Measurements from ENCODE around the gene SERPINA12. TPM values are rescaled to one million over a fixed set of nuclear protein-coding genes. Genes with fewer than 3 reads are reported as not detected.
"Not testable (repeated sequence)": the region's sequence is repeated elsewhere in the genome, so short reads cannot be mapped to it uniquely, and the experiment has no call there.

Gene SERPINA12
- total and polyA plus RNA-seq, 8 donors, result 0.08 TPM; not detected in 7

- WGBS, 5 donors, result 89 to 93% (median 92%) methylated on average over 6 of the region's 6 CpGs
- intact Hi-C loops (cut with DNase I; ENCODE audit: low total_unique reads), result no loop called here
- no peaks in the 10 kb centered on the region for H3K9me3 ChIP-seq
- H3K27me3 ChIP-seq, result peaks cover 0 to 19% (median 0%) of the 10 kb centered on the region in 3 donors
- H3K36me3 ChIP-seq, result no peaks in the 10 kb centered on the region
- no peak for DNase-seq
- no peak overlapping the region for H3K27ac ChIP-seq
- TF ChIP-seq POLR2AphosphoS5 (IDR thresholded peaks at IDR 0.05), result no peak
- TF ChIP-seq EP300 (IDR thresholded peaks at IDR 0.05), result no peak
- no peak for TF ChIP-seq POLR2A (IDR thresholded peaks at IDR 0.05)
- no peak for TF ChIP-seq CTCF (IDR thresholded peaks at IDR 0.05)
- no peak overlapping the region for H3K4me3 ChIP-seq
- no peaks in the 10 kb centered on the region for H3K4me1 ChIP-seq
Measured at GRCh38 chr14:94515856-94516255, 6.6 kb upstream of the SERPINA12 start.

GRCh38 chr14:94515426-94515825 is 6.2 kb upstream of the SERPINA12 start:
- Histone ChIP-seq H3K4me3 (no peak overlapping the region), H3K27me3 (peaks cover 0 to 19% (median 0%) of the 10 kb centered on the region in 3 donors), H3K4me1 (no peaks in the 10 kb centered on the region), H3K27ac (no peak overlapping the region), H3K9me3 (no peaks in the 10 kb centered on the region), H3K36me3 (no peaks in the 10 kb centered on the region)
- intact Hi-C loops (cut with DNase I; ENCODE audit: low total_unique reads), result no loop called here
- TF ChIP-seq POLR2AphosphoS5 (IDR thresholded peaks at IDR 0.05) (no peak), CTCF (IDR thresholded peaks at IDR 0.05) (no peak), EP300 (IDR thresholded peaks at IDR 0.05) (no peak), POLR2A (IDR thresholded peaks at IDR 0.05) (no peak)
- WGBS, 5 donors, result 81 to 90% (median 86%) methylated on average over 9 of the region's 9 CpGs
- DNase-seq, result no peak

- WGBS, 5 donors, result 68 to 93% (median 81%) methylated on average over 6 to 7 of the region's 7 CpGs
- peaks cover 0 to 19% (median 0%) of the 10 kb centered on the region in 3 donors for H3K27me3 ChIP-seq
- intact Hi-C loops (cut with DNase I; ENCODE audit: low total_unique reads), result no loop called here
Measured at GRCh38 chr14:94514351-94514750, 5.1 kb upstream of the SERPINA12 start.

DNA sequence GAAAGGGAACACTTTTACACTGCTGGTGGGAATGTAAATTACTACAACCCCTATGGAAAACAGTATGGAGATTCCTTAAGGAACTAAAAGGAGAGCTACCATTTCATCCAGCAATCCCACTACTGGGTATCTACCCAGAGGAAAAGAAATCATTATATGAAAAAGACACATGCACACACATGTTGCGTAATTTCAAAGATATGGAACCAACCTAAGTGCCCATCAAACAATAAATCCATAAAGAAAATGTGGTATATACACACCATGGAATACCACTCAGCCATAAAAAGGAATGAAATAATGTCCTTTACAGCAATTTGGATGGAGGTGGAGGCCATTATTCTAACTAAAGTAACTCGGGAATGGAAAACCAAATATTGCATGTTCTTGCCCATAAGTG is 1.2 kb upstream of the SERPINA12 start:
- 78 to 86% (median 81%) methylated on average over 2 of the region's 2 CpGs for WGBS, 5 donors
- not testable (repeated sequence) for H3K4me3 ChIP-seq

More at GRCh38 chr14:94514351-94514750, 5.1 kb upstream of the SERPINA12 start:
- no peaks in the 10 kb centered on the region for H3K9me3 ChIP-seq
- DNase-seq, result no peak
- no peak overlapping the region for H3K4me3 ChIP-seq
- H3K27ac ChIP-seq, result no peak overlapping the region
- H3K4me1 ChIP-seq, result no peaks in the 10 kb centered on the region
- TF ChIP-seq POLR2AphosphoS5 (IDR thresholded peaks at IDR 0.05), result no peak
- TF ChIP-seq EP300 (IDR thresholded peaks at IDR 0.05), result no peak
- TF ChIP-seq CTCF (IDR thresholded peaks at IDR 0.05), result no peak
- TF ChIP-seq POLR2A (IDR thresholded peaks at IDR 0.05), result no peak
- H3K36me3 ChIP-seq, result no peaks in the 10 kb centered on the region

DNA sequence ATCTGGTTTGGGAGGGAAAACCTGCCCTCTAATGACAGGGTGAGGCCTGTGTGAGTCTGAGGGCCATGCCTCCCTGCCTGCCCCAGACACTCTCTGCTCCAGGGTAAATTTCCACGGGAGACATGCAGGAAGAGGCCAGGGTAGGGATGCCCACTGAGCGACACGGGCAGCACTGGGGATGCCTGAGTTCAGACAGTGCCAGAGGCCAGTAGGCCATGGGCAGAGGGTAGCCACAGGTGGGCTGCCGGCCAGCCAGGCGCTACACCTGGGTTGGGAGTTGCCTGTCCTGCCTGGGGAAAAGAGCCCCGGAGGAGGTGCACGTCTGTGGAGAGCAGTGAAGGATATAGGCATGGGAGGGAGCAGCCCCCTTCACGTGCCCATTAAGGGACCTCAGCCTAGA is 3.6 kb downstream of the SERPINA12 start:
- no peak for TF ChIP-seq EP300 (IDR thresholded peaks at IDR 0.05)
- no peak for TF ChIP-seq CTCF (IDR thresholded peaks at IDR 0.05)
- no peak for TF ChIP-seq POLR2AphosphoS5 (IDR thresholded peaks at IDR 0.05)
- TF ChIP-seq POLR2A (IDR thresholded peaks at IDR 0.05), result no peak
- WGBS, 5 donors, result 68 to 91% (median 85%) methylated on average over 3 to 8 of the region's 8 CpGs
- H3K9me3 ChIP-seq, result no peaks in the 10 kb centered on the region
- no peaks in the 10 kb centered on the region for H3K36me3 ChIP-seq
- H3K4me3 ChIP-seq, result no peak overlapping the region
- H3K4me1 ChIP-seq, result no peaks in the 10 kb centered on the region
- H3K27me3 ChIP-seq, result peaks cover 0 to 20% (median 0%) of the 10 kb centered on the region in 3 donors
- DNase-seq, result no peak
- H3K27ac ChIP-seq, result no peak overlapping the region
- intact Hi-C loops (cut with DNase I; ENCODE audit: low total_unique reads), result no loop called here

More for the DNA sequence above, 1.2 kb upstream of the SERPINA12 start:
- H3K27me3 ChIP-seq; intact Hi-C loops (cut with DNase I; ENCODE audit: low total_unique reads); H3K9me3 ChIP-seq; DNase-seq; H3K36me3 ChIP-seq; H3K4me1 ChIP-seq; H3K27ac ChIP-seq: not testable (repeated sequence)

Data from stomach (tissue), 9 donors.